GM12878 (cell line): ENCODE results near the gene NRXN3. TPM values are rescaled to one million over a fixed set of nuclear protein-coding genes. Genes with fewer than 3 reads are reported as not detected.

Experiments used
- ATAC-seq: fragments of 200-7000 bp; cut with Tn5 transposase; 3 replicates; pipeline ENCODE4 v1.9.1; 2020; ENCODE audit warnings: mild to moderate bottlenecking, moderate library complexity
- BruUV-seq: library from RNA; stranded (reverse); fragments of 400-500 nt; replicated peaks from 2 replicates; lab custom pipeline; 2021; lab: Mats Ljungman, UMichigan
- CTCF ChIA-PET: fragments of 300-600 bp; sonication (Branson Sonifier 250); formaldehyde crosslinking; extraction: SDS; loops from one replicate; lab custom pipeline; 2021; ENCODE audit warnings: inconsistent platforms; lab: Yijun Ruan, JAX
- POLR2A ChIA-PET: fragments of 350-600 bp; formaldehyde crosslinking; extraction: SDS; loops from one replicate; lab custom pipeline; 2021; ENCODE audit warnings: inconsistent platforms; lab: Charles Lee
- RAD21 ChIA-PET: fragments of 300-600 bp; sonication (Branson Sonifier 250); formaldehyde crosslinking; loops from one replicate; lab custom pipeline; 2023; ENCODE audit warnings: antibody characterized with exemption; ENCODE audit not compliant: unreplicated experiment; lab: Charles Lee
- SMC1A ChIA-PET: fragments of 300-600 bp; sonication (Branson Sonifier 250); formaldehyde crosslinking; loops from one replicate; lab custom pipeline; 2023; ENCODE audit not compliant: unreplicated experiment, uncharacterized antibody; lab: Charles Lee
- DNase-seq: peaks from one replicate; pipeline ENCODE4 v3.0.0-alpha.2; 2011; ENCODE audit warnings: low read depth, low spot score
- FAIRE-seq: peaks from 3 replicates; lab custom pipeline; 2011; peaks lifted over from hg19 to GRCh38; lab: Jason Lieb, UNC
- H2AFZ ChIP-seq: 2 replicates; pipeline ENCODE4 v1.6.0; 2011; ENCODE audit warnings: low read depth, low read length, control low read depth; ENCODE audit not compliant: control insufficient read depth
- H3K27ac ChIP-seq: 2 replicates; pipeline ENCODE4 v1.5.1; 2011; ENCODE audit warnings: control low read depth; ENCODE audit not compliant: control insufficient read depth, insufficient read depth
- H3K27me3 ChIP-seq, 2 experiments: replicated peaks in 1 of 2; 2 replicates each; pipeline versions ENCODE4 v1.6.0 to v1.6.1; 2011; ENCODE audit warnings: low read length in 1 of 2; ENCODE audit not compliant: control insufficient read depth in 2 of 2, insufficient read depth in 2 of 2
- H3K36me3 ChIP-seq, 2 experiments: 2 replicates each; pipeline ENCODE4 v1.5.1; 2011; ENCODE audit warnings: low read length in 1 of 2; ENCODE audit not compliant: control insufficient read depth in 2 of 2, insufficient read depth in 2 of 2
- H3K4me1 ChIP-seq: 2 replicates; pipeline ENCODE4 v1.6.1; 2011; ENCODE audit warnings: mild to moderate bottlenecking, low read length, moderate library complexity, mixed read lengths; ENCODE audit not compliant: control insufficient read depth, insufficient read depth
- H3K4me2 ChIP-seq: 2 replicates; pipeline ENCODE4 v1.6.0; 2011; ENCODE audit warnings: control low read depth; ENCODE audit not compliant: control insufficient read depth, insufficient read depth
- H3K4me3 ChIP-seq: fragments of 200-600 bp; sonication (generic); 2 replicates; pipeline ENCODE4 v1.5.1; 2016
- H3K79me2 ChIP-seq: 2 replicates; pipeline ENCODE4 v1.6.0; 2011; ENCODE audit warnings: low read length; ENCODE audit not compliant: control insufficient read depth, insufficient read depth
- H3K9ac ChIP-seq: 2 replicates; pipeline ENCODE4 v1.8.0; 2011; ENCODE audit warnings: low read length, control low read depth, mixed read lengths; ENCODE audit not compliant: control insufficient read depth, insufficient read depth
- H3K9me3 ChIP-seq: replicated peaks from 3 replicates; pipeline ENCODE4 v1.5.1; 2011; ENCODE audit warnings: mild to moderate bottlenecking, low read length; ENCODE audit not compliant: control insufficient read depth, insufficient read depth
- H4K20me1 ChIP-seq: 2 replicates; pipeline ENCODE4 v1.6.0; 2011; ENCODE audit not compliant: control insufficient read depth, insufficient read depth
- CEBPZ ChIP-seq: fragments of 150-350 bp; IDR thresholded peaks from 2 replicates; pipeline ENCODE4 v1.6.1; 2016; ENCODE audit warnings: low read depth, low read length
- SUZ12 ChIP-seq: fragments of 200-600 bp; sonication (generic); IDR thresholded peaks from one replicate; pipeline ENCODE4 v1.6.1; 2018; ENCODE audit warnings: antibody characterized with exemption, mild to moderate bottlenecking; ENCODE audit not compliant: unreplicated experiment
- WGBS: methylation state at CpG from one replicate; pipeline ENCODE4 v1.1.6; 2016; ENCODE audit warnings: low lambda C conversion rate; ENCODE audit not compliant: insufficient replicate concordance, insufficient coverage; ENCODE audit errors: missing lambda C conversion rate; 5-methylcytosine and 5-hydroxymethylcytosine counted together
- in situ Hi-C: fragments of 300-500 bp; cut with MboI; formaldehyde crosslinking; loops from 9 replicates; pipeline ENCODE4 v1.14.3; 2018; ENCODE audit warnings: mixed read lengths
- intact Hi-C: fragments of 100-400 bp; cut with micrococcal nuclease; formaldehyde crosslinking; loops from one replicate; pipeline ENCODE4 v1.14.2; 2022; ENCODE audit not compliant: unreplicated experiment
- polyA plus RNA-seq, 11 experiments: library from polyadenylated mRNA; depleted of rRNA in 4 of 11; unstranded in 6 of 11; stranded (reverse) in 5 of 11; fragments of >200 nt; fragmentation: Nextera tagmentation in 4 of 11; fragmentation: Illumina TruSeq in 1 of 11; extraction: Ambion mirVana in 4 of 11; extraction: Trizol in 1 of 11; gene quantifications; 1 replicate in 1 of 11; 2 replicates in 10 of 11; pipeline versions ENCODE4 v1.2.1 to v1.2.3, GENCODE V29; 2011 to 2016; ENCODE audit warnings: inconsistent platforms in 2 of 11, missing spikeins in 2 of 11, low read depth in 1 of 11
- small RNA-seq: library from RNA; depleted of rRNA; stranded (forward); fragments of <200 nt; gene quantifications from one replicate; pipeline ENCODE3, GENCODE V24; 2014
- total RNA-seq, 4 experiments: library from RNA; depleted of rRNA in 3 of 4; stranded (reverse); fragments of >200 nt in 3 of 4; fragmentation: Illumina TruSeq in 1 of 4; extraction: Trizol in 1 of 4; gene quantifications; 2 replicates each; pipeline versions ENCODE4 v1.2.1 to v1.2.3, GENCODE V29; 2013 to 2021
- TF ChIP-seq, protein P1 (sequence below): fragments of 450-650 bp; IDR thresholded peaks from 2 replicates; pipeline ENCODE4 v1.6.1; 2014; ENCODE audit warnings: mild to moderate bottlenecking

NRXN3 gene
- total and polyA plus RNA-seq, 10 of the 15 experiments (the other 5 are each of a cell fraction or from before 2014, with no cell fraction given): 0.52 to 3.3 (median 1.4) TPM

- H3K36me3 ChIP-seq: no peaks in the 10 kb centered on the region
- ATAC-seq: no peak
- H3K9me3 ChIP-seq: no peaks in the 10 kb centered on the region
- no peak overlapping the region for H3K4me2 ChIP-seq
- ChIA-PET CTCF (no interaction called here), RAD21 (no interaction called here), SMC1A (no interaction called here), POLR2A (no interaction called here)
- no peaks in the 10 kb centered on the region for H3K79me2 ChIP-seq
- in situ Hi-C loops (no loop called here), intact Hi-C loops (no loop called here)
- FAIRE-seq: no peak
- no peaks in the 10 kb centered on the region for H3K27me3 ChIP-seq
- no peaks in the 10 kb centered on the region for H4K20me1 ChIP-seq
- H3K4me3 ChIP-seq: no peak overlapping the region
- H2AFZ ChIP-seq: no peak overlapping the region
- 0% methylated on average over 1 of the region's 1 CpG for WGBS
- no peak overlapping the region for H3K9ac ChIP-seq
- H3K4me1 ChIP-seq: no peaks in the 10 kb centered on the region
- no peak for DNase-seq
- no peak overlapping the region for H3K27ac ChIP-seq
- BruUV-seq: no TSS peak
- TF ChIP-seq CEBPZ (no peak), SUZ12 (no peak)
- TF ChIP-seq, protein P1, sequence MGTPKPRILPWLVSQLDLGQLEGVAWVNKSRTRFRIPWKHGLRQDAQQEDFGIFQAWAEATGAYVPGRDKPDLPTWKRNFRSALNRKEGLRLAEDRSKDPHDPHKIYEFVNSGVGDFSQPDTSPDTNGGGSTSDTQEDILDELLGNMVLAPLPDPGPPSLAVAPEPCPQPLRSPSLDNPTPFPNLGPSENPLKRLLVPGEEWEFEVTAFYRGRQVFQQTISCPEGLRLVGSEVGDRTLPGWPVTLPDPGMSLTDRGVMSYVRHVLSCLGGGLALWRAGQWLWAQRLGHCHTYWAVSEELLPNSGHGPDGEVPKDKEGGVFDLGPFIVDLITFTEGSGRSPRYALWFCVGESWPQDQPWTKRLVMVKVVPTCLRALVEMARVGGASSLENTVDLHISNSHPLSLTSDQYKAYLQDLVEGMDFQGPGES: no peak
These were observed 1746.7 kb downstream of the NRXN3 start for GRCh38 chr14:79916892-79917291.

Small RNAs within 50 kb of the gene (small RNA-seq; reads per million reads assigned to genes)
- 0.55 reads per million, percentile 11 among the genes with 10 or more reads in this experiment for gene RNA5SP388
